AG09309 (cell line): ENCODE results near the gene FKBP6.
"Not testable (repeated sequence)": the region's sequence is repeated elsewhere in the genome, so short reads cannot be mapped to it uniquely, and the experiment has no call there.

ENCODE experiments used
- DNase-seq: peaks from one replicate; pipeline ENCODE4 v3.0.0-alpha.2; 2010; ENCODE audit warnings: low read depth
- H3K4me3 ChIP-seq: 2 replicates; pipeline ENCODE4 v1.5.1; 2011; ENCODE audit warnings: mild to moderate bottlenecking, low read depth, low read length, moderate library complexity; ENCODE audit not compliant: control insufficient read depth
- TF ChIP-seq, protein P1 (sequence below): IDR thresholded peaks from 2 replicates; pipeline ENCODE4 v1.5.1; 2011; ENCODE audit warnings: mild to moderate bottlenecking, low read depth, low read length, inconsistent platforms; ENCODE audit not compliant: insufficient read depth, control insufficient read depth; ENCODE audit errors: missing control alignments

The FKBP6 gene, protein sequence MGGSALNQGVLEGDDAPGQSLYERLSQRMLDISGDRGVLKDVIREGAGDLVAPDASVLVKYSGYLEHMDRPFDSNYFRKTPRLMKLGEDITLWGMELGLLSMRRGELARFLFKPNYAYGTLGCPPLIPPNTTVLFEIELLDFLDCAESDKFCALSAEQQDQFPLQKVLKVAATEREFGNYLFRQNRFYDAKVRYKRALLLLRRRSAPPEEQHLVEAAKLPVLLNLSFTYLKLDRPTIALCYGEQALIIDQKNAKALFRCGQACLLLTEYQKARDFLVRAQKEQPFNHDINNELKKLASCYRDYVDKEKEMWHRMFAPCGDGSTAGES

DNA sequence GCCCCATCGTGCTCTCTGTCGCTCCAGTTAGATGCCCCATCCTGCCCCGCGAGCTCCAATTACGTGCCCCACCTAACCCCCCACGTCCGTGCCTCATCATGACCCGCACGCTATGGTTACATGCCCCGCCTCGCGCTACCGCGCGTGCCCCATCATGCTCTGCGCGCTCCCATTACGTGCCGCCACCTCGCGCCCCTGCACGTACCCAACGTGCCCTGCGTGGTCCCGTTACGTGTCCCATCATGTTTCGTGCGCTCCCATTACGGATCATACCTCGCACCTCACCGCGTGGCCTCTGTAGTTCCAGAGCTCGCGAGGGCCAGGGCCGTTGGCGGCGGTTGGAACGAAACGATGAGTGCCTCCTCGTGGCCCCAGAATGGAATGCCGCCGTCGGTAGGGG is at the start of gene FKBP6, which contains the start of gene TRIM50:
Gene FKBP6, plus strand, starts transcription at position 240 of the 400 bp plus-strand sequence. CDS start 268 bp downstream, outside the sequence.
Gene TRIM50, minus strand, starts transcription at position 161 of the 400 bp plus-strand sequence. CDS start 3,295 bp downstream, outside the sequence.
- not testable (repeated sequence) for H3K4me3 ChIP-seq, DNase-seq

DNA sequence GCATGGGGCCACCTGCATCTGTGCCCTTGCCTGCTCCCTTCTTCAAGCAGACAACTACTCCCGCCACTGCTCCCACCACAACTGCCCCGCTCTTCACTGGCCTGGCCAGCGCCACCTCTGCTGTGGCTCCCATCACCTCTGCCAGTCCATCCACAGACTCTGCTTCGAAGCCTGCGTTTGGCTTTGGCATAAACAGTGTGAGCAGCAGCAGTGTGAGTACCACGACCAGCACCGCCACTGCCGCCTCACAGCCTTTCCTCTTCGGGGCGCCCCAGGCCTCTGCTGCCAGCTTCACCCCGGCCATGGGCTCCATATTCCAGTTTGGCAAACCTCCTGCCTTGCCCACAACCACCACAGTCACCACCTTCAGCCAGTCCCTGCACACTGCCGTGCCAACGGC is 30.7 kb upstream of the FKBP6 start:
- DNase-seq, result not testable (repeated sequence)

DNA sequence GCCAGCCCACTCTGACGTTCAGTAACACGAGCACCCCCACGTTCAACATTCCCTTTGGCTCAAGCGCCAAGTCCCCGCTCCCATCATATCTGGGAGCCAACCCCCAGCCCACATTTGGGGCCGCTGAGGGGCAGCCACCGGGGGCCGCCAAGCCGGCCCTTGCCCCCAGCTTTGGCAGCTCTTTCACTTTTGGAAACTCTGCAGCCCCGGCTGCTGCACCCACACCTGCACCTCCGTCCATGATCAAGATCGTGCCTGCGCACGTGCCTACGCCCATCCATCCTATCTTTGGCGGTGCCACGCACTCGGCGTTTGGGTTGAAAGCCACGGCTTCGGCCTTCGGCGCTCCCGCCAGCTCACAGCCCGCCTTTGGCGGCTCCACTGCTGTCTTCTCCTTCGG is 30.3 kb upstream of the FKBP6 start:
- H3K4me3 ChIP-seq, result not testable (repeated sequence)

More for the DNA sequence above, 30.7 kb upstream of the FKBP6 start:
- not testable (repeated sequence) for H3K4me3 ChIP-seq

DNA sequence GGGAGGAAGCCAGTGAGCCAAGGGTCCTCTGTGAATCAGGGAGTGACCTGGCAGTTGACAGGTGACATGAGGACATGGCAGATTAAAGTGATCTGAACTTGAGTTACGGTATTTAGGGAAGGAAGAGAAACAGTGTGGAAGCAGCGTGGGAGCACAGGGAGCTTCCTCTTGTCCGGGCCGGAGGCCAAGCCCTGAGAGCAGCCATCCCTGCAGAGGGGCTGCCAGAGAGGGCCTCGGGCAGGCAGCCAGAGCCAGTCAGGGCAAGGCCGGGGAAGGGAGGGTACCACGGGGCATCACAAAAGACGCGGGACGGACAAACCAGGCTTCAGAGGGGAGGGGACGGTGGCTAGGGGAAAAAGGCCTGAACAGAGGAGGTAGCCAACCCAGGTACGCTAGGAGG is 28.1 kb upstream of the FKBP6 start:
- not testable (repeated sequence) for DNase-seq, H3K4me3 ChIP-seq

More for the DNA sequence above, 30.3 kb upstream of the FKBP6 start:
- not testable (repeated sequence) for DNase-seq

DNA sequence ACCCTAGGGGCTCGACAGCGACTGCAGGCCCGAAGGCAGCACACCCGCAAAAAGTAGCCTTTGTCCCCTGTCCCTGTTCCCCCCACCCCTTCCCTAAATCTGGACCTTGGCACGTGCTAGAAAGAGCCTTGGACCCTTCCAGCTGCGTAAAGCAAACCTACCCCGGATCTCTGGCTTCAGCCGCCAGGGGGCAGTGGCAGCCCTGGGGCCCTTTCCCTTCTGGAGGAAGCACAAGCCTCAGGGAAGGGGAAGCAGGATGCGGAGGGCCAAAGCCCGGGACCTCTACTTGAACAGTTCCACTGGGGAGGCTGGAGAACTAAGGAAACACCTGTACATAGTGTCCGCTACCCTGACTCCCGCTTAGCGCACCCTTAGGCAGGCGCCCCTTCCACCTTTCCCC is 26.9 kb upstream of the FKBP6 start:
- not testable (repeated sequence) for DNase-seq, H3K4me3 ChIP-seq

DNA sequence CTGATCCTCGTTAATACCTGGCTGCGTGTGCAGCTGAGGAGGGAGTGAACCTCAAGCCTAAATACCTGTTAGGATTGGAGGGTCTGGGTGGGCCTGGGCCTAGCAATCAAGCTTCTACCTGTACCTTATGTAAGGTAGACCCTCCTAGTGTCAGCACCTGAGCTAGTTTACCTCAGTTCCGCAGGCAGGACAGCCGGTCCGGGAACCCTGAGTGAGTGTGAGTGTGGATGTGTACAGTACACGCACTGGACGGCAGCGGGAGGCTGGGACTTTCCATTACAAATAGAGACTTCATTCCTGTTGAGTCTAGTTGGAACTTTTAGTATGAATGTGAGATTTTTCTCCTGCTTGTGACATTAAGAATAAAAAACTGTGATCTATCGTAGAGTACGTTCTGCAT is 25.1 kb upstream of the FKBP6 start:
- not testable (repeated sequence) for H3K4me3 ChIP-seq, DNase-seq

DNA sequence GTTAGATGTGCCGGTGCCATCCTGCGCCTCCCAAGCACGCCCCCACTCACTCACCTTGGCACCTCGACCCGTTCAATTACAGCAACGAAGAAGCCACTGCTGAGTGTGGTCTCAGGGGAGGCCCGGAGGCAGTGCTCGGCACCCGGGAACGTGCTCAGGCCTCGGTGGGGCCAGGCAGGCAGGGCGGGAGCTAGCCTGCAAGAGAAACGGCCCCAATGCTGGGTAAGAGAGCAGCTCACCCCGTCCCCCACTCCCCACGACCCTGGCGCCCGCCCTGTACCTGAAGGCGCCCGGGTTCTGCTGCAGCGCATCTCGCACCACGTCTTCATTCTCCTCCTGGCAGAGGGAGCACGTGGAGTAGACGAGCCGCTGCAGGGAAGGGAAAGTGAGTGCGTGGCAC is 24.4 kb upstream of the FKBP6 start:
- H3K4me3 ChIP-seq, result no peak overlapping the region
- TF ChIP-seq, protein P1, sequence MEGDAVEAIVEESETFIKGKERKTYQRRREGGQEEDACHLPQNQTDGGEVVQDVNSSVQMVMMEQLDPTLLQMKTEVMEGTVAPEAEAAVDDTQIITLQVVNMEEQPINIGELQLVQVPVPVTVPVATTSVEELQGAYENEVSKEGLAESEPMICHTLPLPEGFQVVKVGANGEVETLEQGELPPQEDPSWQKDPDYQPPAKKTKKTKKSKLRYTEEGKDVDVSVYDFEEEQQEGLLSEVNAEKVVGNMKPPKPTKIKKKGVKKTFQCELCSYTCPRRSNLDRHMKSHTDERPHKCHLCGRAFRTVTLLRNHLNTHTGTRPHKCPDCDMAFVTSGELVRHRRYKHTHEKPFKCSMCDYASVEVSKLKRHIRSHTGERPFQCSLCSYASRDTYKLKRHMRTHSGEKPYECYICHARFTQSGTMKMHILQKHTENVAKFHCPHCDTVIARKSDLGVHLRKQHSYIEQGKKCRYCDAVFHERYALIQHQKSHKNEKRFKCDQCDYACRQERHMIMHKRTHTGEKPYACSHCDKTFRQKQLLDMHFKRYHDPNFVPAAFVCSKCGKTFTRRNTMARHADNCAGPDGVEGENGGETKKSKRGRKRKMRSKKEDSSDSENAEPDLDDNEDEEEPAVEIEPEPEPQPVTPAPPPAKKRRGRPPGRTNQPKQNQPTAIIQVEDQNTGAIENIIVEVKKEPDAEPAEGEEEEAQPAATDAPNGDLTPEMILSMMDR, result no peak

DNA sequence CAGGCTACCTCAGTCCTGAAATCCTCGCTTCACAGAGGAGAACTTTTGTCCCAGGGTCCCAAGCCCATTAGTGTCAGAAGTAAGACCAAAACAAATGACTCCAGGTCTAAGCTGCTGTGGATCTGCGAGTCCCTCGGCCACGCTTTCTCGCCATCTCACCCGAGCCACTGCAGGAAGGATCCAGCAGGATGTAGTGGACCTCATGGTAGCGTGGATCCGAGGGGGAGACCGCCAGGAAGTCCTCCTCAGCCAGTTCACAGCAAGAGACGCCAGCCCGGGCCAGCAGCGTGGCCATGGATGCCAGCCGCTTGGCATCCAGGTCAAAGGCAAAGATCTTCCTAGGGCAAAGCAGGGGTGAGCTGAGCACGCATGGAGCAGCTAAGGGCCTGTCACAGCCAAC is 23.9 kb upstream of the FKBP6 start:
- no peak overlapping the region for H3K4me3 ChIP-seq
- TF ChIP-seq, protein P1, result no peak
- no peak for DNase-seq

More for the DNA sequence above, 24.4 kb upstream of the FKBP6 start:
- no peak for DNase-seq

DNA sequence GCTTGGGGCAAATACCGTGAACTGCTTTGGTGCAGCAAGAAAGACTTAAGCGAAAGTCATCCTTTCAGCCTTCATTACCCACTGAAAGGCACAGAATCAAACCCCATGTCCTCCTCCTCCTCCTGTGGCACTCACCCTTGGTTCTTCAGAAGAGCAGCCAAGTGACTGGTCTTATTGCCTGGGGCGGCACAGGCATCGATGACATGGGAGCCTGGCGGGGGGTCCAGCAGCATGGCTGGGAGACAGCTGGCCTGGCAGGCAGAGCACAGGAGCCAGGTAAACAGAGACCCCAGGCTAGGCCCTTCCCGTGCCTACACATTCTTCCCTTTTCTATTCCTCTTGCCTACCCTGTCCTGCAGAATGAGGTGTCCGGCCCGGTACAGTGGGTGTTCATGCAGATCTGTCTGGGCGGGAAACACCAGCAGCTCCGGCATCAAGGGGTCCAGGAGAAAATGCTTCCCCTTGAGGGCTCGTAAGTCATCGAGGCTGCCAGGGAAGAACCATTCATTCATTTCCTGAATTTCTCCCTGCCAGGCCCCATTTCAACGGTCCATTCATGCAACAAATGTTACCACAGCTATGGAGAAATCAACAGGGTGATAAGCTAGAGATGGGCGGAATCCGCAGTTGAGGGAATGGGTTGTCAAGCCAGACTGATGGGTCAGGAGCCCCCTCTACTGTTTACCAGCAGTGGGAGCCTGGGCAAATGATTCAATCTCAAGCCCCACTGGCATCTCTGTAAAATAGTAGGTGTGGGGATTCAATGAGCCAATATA is 23.2 kb upstream of the FKBP6 start:
- H3K4me3 ChIP-seq, DNase-seq: not testable (repeated sequence)

DNA sequence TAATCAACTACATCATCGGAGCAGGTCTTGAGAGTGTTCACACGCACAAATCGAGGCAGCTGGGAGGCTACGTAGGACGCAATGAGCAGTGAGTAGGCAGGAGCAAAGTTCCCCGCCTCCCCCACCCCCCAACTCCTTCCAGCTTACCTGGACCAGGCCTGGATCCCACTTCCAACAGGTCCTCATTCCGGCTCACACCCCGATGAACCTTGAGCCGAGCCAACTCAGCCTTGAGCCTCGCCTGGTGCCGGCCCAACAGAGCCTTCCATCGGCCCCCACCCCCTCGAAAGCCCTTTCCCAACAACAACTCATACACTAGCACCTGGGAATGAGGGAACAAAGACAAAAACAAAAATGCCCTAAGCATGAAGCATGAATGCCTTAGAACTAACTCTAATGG is 20.5 kb upstream of the FKBP6 start:
- H3K4me3 ChIP-seq, result no peak overlapping the region; the same call in 1 of the 2 replicates
- DNase-seq, result no peak
- TF ChIP-seq, protein P1, result no peak
